Measurements from ENCODE around the gene ADAMTS2.

The ADAMTS2 gene

GRCh38 chr5:179130101-179130681 is 215.1 kb downstream of the ADAMTS2 start:
- H3K4me3 ChIP-seq (ENCODE audit: low read length): no peak overlapping the region
- no peak for DNase-seq (ENCODE audit: low read depth, low spot score)

GRCh38 chr5:179129607-179130071 is 215.6 kb downstream of the ADAMTS2 start:
- no peak overlapping the region for H3K4me3 ChIP-seq (ENCODE audit: low read length)
- no peak for DNase-seq (ENCODE audit: low read depth, low spot score)

GRCh38 chr5:179128976-179129375 is 216.3 kb downstream of the ADAMTS2 start:
- no peak for DNase-seq (ENCODE audit: low read depth, low spot score)
- no peak overlapping the region for H3K4me3 ChIP-seq (ENCODE audit: low read length)

- no peak overlapping the region for H3K4me3 ChIP-seq (ENCODE audit: low read length)
- DNase-seq (ENCODE audit: low read depth, low spot score): no peak
These were observed 217.3 kb downstream of the ADAMTS2 start for GRCh38 chr5:179128041-179128365.

- DNase-seq (ENCODE audit: low read depth, low spot score): no peak
- H3K4me3 ChIP-seq (ENCODE audit: low read length): no peak overlapping the region
These were observed 217.9 kb downstream of the ADAMTS2 start for GRCh38 chr5:179127136-179128040.

- H3K4me3 ChIP-seq (ENCODE audit: low read length): no peak overlapping the region
- DNase-seq (ENCODE audit: low read depth, low spot score): no peak
These were observed 218.7 kb downstream of the ADAMTS2 start for GRCh38 chr5:179126506-179126991.

- no peak for DNase-seq (ENCODE audit: low read depth, low spot score)
- H3K4me3 ChIP-seq (ENCODE audit: low read length): no peak overlapping the region
These were observed 219.3 kb downstream of the ADAMTS2 start for GRCh38 chr5:179125789-179126505.

GRCh38 chr5:179124853-179125788 is 220.1 kb downstream of the ADAMTS2 start:
- no peak overlapping the region for H3K4me3 ChIP-seq (ENCODE audit: low read length)
- DNase-seq (ENCODE audit: low read depth, low spot score): no peak

- H3K4me3 ChIP-seq (ENCODE audit: low read length): no peak overlapping the region
- DNase-seq (ENCODE audit: low read depth, low spot score): no peak
These were observed 220.9 kb downstream of the ADAMTS2 start for GRCh38 chr5:179124273-179124852.

- no peak for DNase-seq (ENCODE audit: low read depth, low spot score)
- no peak overlapping the region for H3K4me3 ChIP-seq (ENCODE audit: low read length)
These were observed 221.6 kb downstream of the ADAMTS2 start for GRCh38 chr5:179123491-179124272.

- DNase-seq (ENCODE audit: low read depth, low spot score): no peak
- no peak overlapping the region for H3K4me3 ChIP-seq (ENCODE audit: low read length)
These were observed 222.2 kb downstream of the ADAMTS2 start for GRCh38 chr5:179123109-179123426.

GRCh38 chr5:179122411-179123108 is 222.7 kb downstream of the ADAMTS2 start:
- DNase-seq (ENCODE audit: low read depth, low spot score): no peak
- H3K4me3 ChIP-seq (ENCODE audit: low read length): no peak overlapping the region

GRCh38 chr5:179121667-179122111 is 223.6 kb downstream of the ADAMTS2 start:
- no peak overlapping the region for H3K4me3 ChIP-seq (ENCODE audit: low read length)
- no peak for DNase-seq (ENCODE audit: low read depth, low spot score)

- no peak overlapping the region for H3K4me3 ChIP-seq (ENCODE audit: low read length)
- no peak for DNase-seq (ENCODE audit: low read depth, low spot score)
These were observed 224.2 kb downstream of the ADAMTS2 start for GRCh38 chr5:179120951-179121666.

- DNase-seq (ENCODE audit: low read depth, low spot score): no peak
- no peak overlapping the region for H3K4me3 ChIP-seq (ENCODE audit: low read length)
These were observed 224.8 kb downstream of the ADAMTS2 start for GRCh38 chr5:179120421-179120861.

GRCh38 chr5:179119415-179120170 is 225.7 kb downstream of the ADAMTS2 start:
- no peak for DNase-seq (ENCODE audit: low read depth, low spot score)
- H3K4me3 ChIP-seq (ENCODE audit: low read length): no peak overlapping the region
